Fibroblast of lung (primary cell): Measurements from ENCODE around the gene PXDN. TPM values are rescaled to one million over a fixed set of nuclear protein-coding genes. Genes with fewer than 3 reads are reported as not detected.

ENCODE experiments used
- DNase-seq, 2 donors: peaks; one replicate each; pipeline versions ENCODE4 v3.0.0 to v3.0.0-alpha.2; 2010; ENCODE audit warnings: low read depth in 2 of 2
- H2AFZ ChIP-seq: 2 replicates; pipeline ENCODE4 v1.5.1; 2012; ENCODE audit warnings: low read length, control low read depth, inconsistent platforms
- H3K27ac ChIP-seq: 2 replicates; pipeline ENCODE4 v1.5.1; 2011; ENCODE audit warnings: low read length, control low read depth; ENCODE audit not compliant: insufficient read depth
- H3K27me3 ChIP-seq: 2 replicates; pipeline ENCODE4 v1.5.1; 2011; ENCODE audit warnings: mild to moderate bottlenecking, low read length; ENCODE audit not compliant: control insufficient read depth, insufficient read depth
- H3K36me3 ChIP-seq: 2 replicates; pipeline ENCODE4 v1.5.1; 2011; ENCODE audit warnings: low read length; ENCODE audit not compliant: control insufficient read depth, insufficient read depth
- H3K4me1 ChIP-seq: 2 replicates; pipeline ENCODE4 v1.5.1; 2011; ENCODE audit warnings: low read length; ENCODE audit not compliant: control insufficient read depth, insufficient read depth; ENCODE audit errors: extremely low read depth
- H3K4me2 ChIP-seq: 2 replicates; pipeline ENCODE4 v1.5.1; 2011; ENCODE audit warnings: low read length, control low read depth; ENCODE audit not compliant: insufficient read depth; ENCODE audit errors: extremely low read depth
- H3K4me3 ChIP-seq, 4 experiments: fragments of 200-600 bp in 1 of 4; sonication (generic) in 1 of 4; replicated peaks in 1 of 4; 2 replicates each; pipeline ENCODE4 v1.5.1; 2011 to 2016; ENCODE audit warnings: low read length in 4 of 4, low read depth in 3 of 4, mild to moderate bottlenecking in 3 of 4, control low read depth in 2 of 4, inconsistent platforms in 1 of 4, mixed read lengths in 1 of 4; ENCODE audit not compliant: insufficient read depth in 1 of 4; ENCODE audit errors: control extremely low read depth in 1 of 4
- H3K79me2 ChIP-seq: 2 replicates; pipeline ENCODE4 v1.5.1; 2012; ENCODE audit warnings: mild to moderate bottlenecking, low read length, inconsistent platforms; ENCODE audit not compliant: control insufficient read depth, insufficient read depth
- H3K9ac ChIP-seq: 2 replicates; pipeline ENCODE4 v1.5.1; 2011; ENCODE audit warnings: mild to moderate bottlenecking, low read length, control low read depth; ENCODE audit not compliant: insufficient read depth
- H3K9me3 ChIP-seq: 2 replicates; pipeline ENCODE4 v1.5.1; 2012; ENCODE audit warnings: low read depth, low read length; ENCODE audit not compliant: control insufficient read depth, insufficient read depth
- H4K20me1 ChIP-seq: 2 replicates; pipeline ENCODE4 v1.5.1; 2011; ENCODE audit warnings: low read length; ENCODE audit not compliant: control insufficient read depth, insufficient read depth; ENCODE audit errors: extremely low read depth
- CTCF ChIP-seq, 2 donors: IDR thresholded peaks in 1 of 2; conservative IDR thresholded peaks in 1 of 2; 1 replicate in 1 of 2; 2 replicates in 1 of 2; pipeline ENCODE4 v1.5.1; 2011 to 2012; ENCODE audit warnings: low read length in 2 of 2, control low read depth in 1 of 2, inconsistent platforms in 1 of 2, low read depth in 1 of 2, mild to moderate bottlenecking in 1 of 2
- EZH2 ChIP-seq: IDR thresholded peaks from 2 replicates; pipeline ENCODE4 v1.5.1; 2012; ENCODE audit warnings: low read length, control low read depth, mild to moderate bottlenecking; ENCODE audit errors: missing control alignments
- polyA plus RNA-seq, 2 donors: library from polyadenylated mRNA; depleted of rRNA in 1 of 2; stranded (reverse) in 1 of 2; unstranded in 1 of 2; fragments of >200 nt; gene quantifications; 2 replicates each; pipeline ENCODE4 v1.2.1, GENCODE V29; 2011 to 2012; ENCODE audit warnings: missing spikeins in 1 of 2
- total RNA-seq: library from RNA; depleted of rRNA; stranded (reverse); fragments of >200 nt; gene quantifications from 2 replicates; pipeline ENCODE4 v1.2.1, GENCODE V29; 2014

PXDN gene
- total and polyA plus RNA-seq, 2 donors (not counting 1 experiment from before 2014, with no cell fraction given), result 153 to 298 TPM

GRCh38 chr2:1685957-1686783 lies 58.1 kb downstream of the PXDN start:
- peaks cover 7% of the 10 kb centered on the region for H3K4me1 ChIP-seq
- peak overlapping the region; percentile 19 for H3K27ac ChIP-seq
- no peaks in the 10 kb centered on the region for H3K27me3 ChIP-seq
- no peak overlapping the region for H3K4me3 ChIP-seq
- DNase-seq, result peak in 1 of 2 donors; percentile 80
- no peak overlapping the region for H2AFZ ChIP-seq
- H3K79me2 ChIP-seq, result no peaks in the 10 kb centered on the region
- no peaks in the 10 kb centered on the region for H3K9me3 ChIP-seq
- no peak for TF ChIP-seq CTCF (conservative IDR thresholded peaks at IDR 0.05 in 1 of 2, IDR thresholded peaks at IDR 0.05 in 1 of 2; ENCODE audit: low read depth in 1 of 2, low read length in 2 of 2)
- TF ChIP-seq EZH2, result no peak
- H4K20me1 ChIP-seq, result no peaks in the 10 kb centered on the region
- no peak overlapping the region for H3K9ac ChIP-seq
- H3K4me2 ChIP-seq, result no peak overlapping the region
- H3K36me3 ChIP-seq, result peaks cover 19% of the 10 kb centered on the region

DNA sequence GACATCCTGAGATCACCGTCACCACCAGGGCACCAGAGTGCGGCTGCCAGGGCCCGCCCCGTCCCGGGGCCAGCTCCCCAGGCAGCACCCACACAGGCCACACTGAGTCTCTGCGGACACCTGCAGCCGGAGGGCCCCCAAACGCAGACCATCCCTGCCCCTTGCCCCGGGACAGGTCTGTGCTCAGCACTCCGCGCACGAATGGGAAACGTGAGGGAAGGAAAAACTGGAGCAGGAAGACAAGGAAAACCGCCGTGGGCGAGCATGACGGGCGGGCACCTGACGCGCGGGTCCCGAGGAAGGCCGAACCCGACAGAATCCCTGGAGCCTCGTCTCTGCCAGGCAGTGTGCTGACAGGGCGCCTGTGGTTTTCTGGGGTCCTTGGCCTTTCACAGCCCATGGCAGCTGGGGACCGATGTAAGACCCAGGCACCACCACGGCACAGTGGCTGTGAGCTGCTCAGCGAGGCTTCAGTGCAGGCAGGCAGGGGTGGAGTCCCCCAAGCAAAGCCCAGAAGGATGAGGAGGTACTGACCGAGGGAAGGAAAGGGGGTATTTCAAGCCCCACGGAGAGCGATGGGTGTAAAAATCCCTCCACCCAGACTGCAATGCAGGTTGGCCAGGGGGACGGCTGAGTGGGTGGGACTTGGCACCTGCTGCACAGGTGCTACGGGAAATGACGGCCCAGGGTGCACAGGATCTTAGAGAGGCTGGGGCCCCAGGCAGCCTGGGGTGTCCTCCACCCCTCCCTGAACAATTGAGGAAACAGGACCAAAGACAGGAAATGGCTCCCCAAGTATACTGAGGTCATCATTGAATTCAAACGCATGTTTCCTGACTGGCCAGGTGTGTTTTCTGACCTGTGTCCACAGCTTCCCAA lies 59.0 kb downstream of the PXDN start:
- Histone ChIP-seq H2AFZ (no peak overlapping the region), H3K4me3 (no peak overlapping the region), H3K36me3 (peaks cover 22% of the 10 kb centered on the region), H3K9me3 (no peaks in the 10 kb centered on the region), H3K27ac (no peak overlapping the region), H3K79me2 (no peaks in the 10 kb centered on the region), H3K4me1 (peaks cover 7% of the 10 kb centered on the region), H3K27me3 (no peaks in the 10 kb centered on the region), H3K9ac (no peak overlapping the region), H3K4me2 (no peak overlapping the region), H4K20me1 (no peaks in the 10 kb centered on the region)
- DNase-seq, result no peak
- TF ChIP-seq CTCF (conservative IDR thresholded peaks at IDR 0.05 in 1 of 2, IDR thresholded peaks at IDR 0.05 in 1 of 2; ENCODE audit: low read depth in 1 of 2, low read length in 2 of 2) (no peak), EZH2 (no peak)

DNA sequence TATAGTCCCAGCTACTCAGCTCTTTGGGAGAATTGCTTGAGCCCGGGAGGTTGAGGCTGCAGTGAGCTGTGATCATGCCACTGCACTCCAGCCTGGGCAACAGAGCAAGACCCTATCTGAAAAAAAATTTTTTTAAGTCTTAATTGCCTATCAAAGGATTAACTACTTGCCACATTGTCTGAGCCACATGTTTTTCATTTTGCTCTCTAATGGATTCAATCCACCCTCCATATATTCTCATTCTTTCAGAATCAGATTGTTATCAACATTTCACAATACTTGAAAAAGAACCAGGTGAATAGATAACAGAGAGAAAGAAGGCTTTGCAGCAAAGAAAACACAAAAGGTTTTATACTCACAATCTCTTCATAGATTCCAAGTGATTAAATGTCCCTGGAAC lies 61.0 kb downstream of the PXDN start:
- no peaks in the 10 kb centered on the region for H4K20me1 ChIP-seq
- H3K9me3 ChIP-seq, result no peaks in the 10 kb centered on the region
- no peak for DNase-seq
- no peak overlapping the region for H3K4me2 ChIP-seq
- peaks cover 37% of the 10 kb centered on the region for H3K36me3 ChIP-seq
- no peak overlapping the region for H3K27ac ChIP-seq
- no peak for TF ChIP-seq EZH2
- no peak for TF ChIP-seq CTCF (conservative IDR thresholded peaks at IDR 0.05 in 1 of 2, IDR thresholded peaks at IDR 0.05 in 1 of 2; ENCODE audit: low read depth in 1 of 2, low read length in 2 of 2)
- H2AFZ ChIP-seq, result no peak overlapping the region
- no peaks in the 10 kb centered on the region for H3K27me3 ChIP-seq
- no peaks in the 10 kb centered on the region for H3K79me2 ChIP-seq
- peaks cover 6% of the 10 kb centered on the region for H3K4me1 ChIP-seq
- no peak overlapping the region for H3K4me3 ChIP-seq
- H3K9ac ChIP-seq, result no peak overlapping the region
